ENCODE data around the gene ARCN1.
A peak's percentile ranks its signal among the peaks of the same experiment; 100 is the strongest.

Gene ARCN1

GRCh38 chr11:118572061-118572980, at the start of gene ARCN1:
ARCN1 (plus strand) TSS chr11:118572409; CDS start chr11:118572548, 139 bp downstream.
- peak; percentile 82 for DNase-seq

- no peak for DNase-seq
Measured at GRCh38 chr11:118522571-118523072, 49.6 kb upstream of the ARCN1 start.

- no peak for DNase-seq
Measured at GRCh38 chr11:118524356-118524755, 47.9 kb upstream of the ARCN1 start.

- DNase-seq: no peak
Measured at GRCh38 chr11:118524757-118525470, 47.3 kb upstream of the ARCN1 start.

GRCh38 chr11:118526688-118527087, 45.5 kb upstream of the ARCN1 start:
- DNase-seq: no peak

GRCh38 chr11:118527109-118527508, 45.1 kb upstream of the ARCN1 start, which contains the start of gene TTC36:
TTC36 (plus strand) TSS chr11:118527474; CDS start chr11:118527495, 21 bp downstream.
- DNase-seq: no peak

GRCh38 chr11:118528511-118528910, 43.7 kb upstream of the ARCN1 start:
- DNase-seq: no peak

GRCh38 chr11:118529584-118530175, 42.5 kb upstream of the ARCN1 start:
- no peak for DNase-seq

GRCh38 chr11:118530180-118530682, 42.0 kb upstream of the ARCN1 start:
- no peak for DNase-seq

GRCh38 chr11:118530683-118531596, 41.3 kb upstream of the ARCN1 start, which contains the start of gene TMEM25:
TMEM25 (plus strand) TSS chr11:118531192; CDS start chr11:118531802, 610 bp downstream.
- DNase-seq: peak; percentile 69

GRCh38 chr11:118531597-118532084, 40.6 kb upstream of the ARCN1 start:
- no peak for DNase-seq

- DNase-seq: no peak
Measured at GRCh38 chr11:118532091-118532490, 40.1 kb upstream of the ARCN1 start.

GRCh38 chr11:118532852-118533768, 39.1 kb upstream of the ARCN1 start:
- DNase-seq: no peak

- no peak for DNase-seq
Measured at GRCh38 chr11:118533769-118534729, 38.2 kb upstream of the ARCN1 start.

- DNase-seq: no peak
Measured at GRCh38 chr11:118535261-118535660, 36.9 kb upstream of the ARCN1 start.

- DNase-seq: no peak
Measured at GRCh38 chr11:118536726-118537125, 35.5 kb upstream of the ARCN1 start.

GRCh38 chr11:118537409-118537980, 34.7 kb upstream of the ARCN1 start:
- no peak for DNase-seq

GRCh38 chr11:118544010-118544646, 28.1 kb upstream of the ARCN1 start:
- DNase-seq: no peak

All from activated CD4-positive, alpha-beta T cell treated with anti-CD3 and anti-CD28 coated beads, Interleukin-2, amount 50 U/mL, for 16 hours (primary cell).